ENCODE results near the gene FOXK1. TPM values are rescaled to one million over a fixed set of nuclear protein-coding genes. Genes with fewer than 3 reads are reported as not detected.

FOXK1 gene
- total and polyA plus RNA-seq, 9 of the 15 experiments (the other 6 are each of a cell fraction or from before 2014, with no cell fraction given): 0.32 to 45.5 (median 8.1) TPM

GRCh38 chr7:4641667-4642467 lies 40.2 kb upstream of the FOXK1 start (continued):
- TF ChIP-seq YY1 (IDR thresholded peaks at IDR 0.05; ENCODE audit: borderline replicate concordance in 1 of 3, control insufficient read depth in 1 of 3, extremely low read depth in 1 of 3, insufficient read depth in 3 of 3, insufficient read length in 1 of 3, insufficient replicate concordance in 2 of 3, low read depth in 1 of 3, low read length in 2 of 3): peak in 2 of 3 experiments; percentile 64 to 76
- peak; percentile 79 for TF ChIP-seq TBP (optimal IDR thresholded peaks at IDR 0.05; ENCODE audit: low read depth, low read length)
- TF ChIP-seq KLF16 (IDR thresholded peaks at IDR 0.05): 0 out of 2 replicates have a peak, but pooled peaks have one; percentile 10
- TF ChIP-seq E2F1 (CRISPR knock-in tag; IDR thresholded peaks at IDR 0.05): peak; percentile 97
- peak; percentile 34; the same call in 1 of the 2 replicates for TF ChIP-seq PREB (CRISPR knock-in tag; IDR thresholded peaks at IDR 0.05)
- peak; percentile 62; the same call in 1 of the 2 replicates for TF ChIP-seq ZNF609 (CRISPR knock-in tag; IDR thresholded peaks at IDR 0.05; ENCODE audit: borderline replicate concordance)
- 0 out of 2 replicates have a peak, but pooled peaks have one; percentile 18 for TF ChIP-seq STAT5A (IDR thresholded peaks at IDR 0.05; ENCODE audit: borderline replicate concordance, low read length)
- TF ChIP-seq FOXJ2 (tag; IDR thresholded peaks at IDR 0.05): peak; percentile 94
- peak; percentile 83 for TF ChIP-seq POLR2AphosphoS5 (IDR thresholded peaks at IDR 0.05; ENCODE audit: control insufficient read depth, insufficient read depth, low read depth, low read length)
- peak; percentile 78 for TF ChIP-seq NFRKB (IDR thresholded peaks at IDR 0.05; ENCODE audit: low read depth)
- TF ChIP-seq CHD2 (IDR thresholded peaks at IDR 0.05; ENCODE audit: low read depth, low read length): peak; percentile 82
- no peak; the same call in 1 of the 2 replicates for TF ChIP-seq MAFK (IDR thresholded peaks at IDR 0.05; ENCODE audit: low read length)
- TF ChIP-seq RNF219 (CRISPR knock-in tag; IDR thresholded peaks at IDR 0.05): no peak

All from K562 (cell line).